Bone marrow (tissue), 2 donors: ENCODE results near the gene DPH6.
A peak's percentile ranks its signal among the peaks of the same experiment; 100 is the strongest.
"Not testable (repeated sequence)": the region's sequence is repeated elsewhere in the genome, so short reads cannot be mapped to it uniquely, and the experiment has no call there.

ENCODE experiments used
- DNase-seq, 2 donors: peaks; one replicate each; lab custom pipeline; 2025; lab: John Stamatoyannopoulos, UW

DPH6 gene

GRCh38 chr15:35485411-35485810 lies 60.6 kb downstream of the DPH6 start:
- DNase-seq: no peak

GRCh38 chr15:35484231-35484945 lies 61.6 kb downstream of the DPH6 start:
- DNase-seq: no peak

- no peak for DNase-seq
Measured at GRCh38 chr15:35481992-35482391, 64.0 kb downstream of the DPH6 start.

DNA sequence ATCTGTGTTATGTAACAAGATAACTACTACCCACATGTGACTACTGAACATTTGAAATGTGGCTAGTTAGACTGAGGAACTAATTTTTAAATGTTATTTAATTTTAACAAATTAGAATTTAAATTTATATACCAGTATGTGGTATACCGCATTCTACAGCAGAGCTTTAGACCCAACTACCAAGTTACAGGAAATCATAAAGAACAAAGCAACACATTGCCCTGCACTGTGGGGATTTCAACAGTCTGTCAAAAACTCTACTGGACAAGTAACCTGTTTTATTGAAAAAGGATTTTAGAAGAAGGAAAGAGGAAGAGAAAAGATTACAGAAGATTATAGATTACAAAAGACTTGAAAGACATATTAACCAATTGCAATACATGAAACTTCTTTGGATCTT lies 64.9 kb downstream of the DPH6 start:
- no peak for DNase-seq

DNA sequence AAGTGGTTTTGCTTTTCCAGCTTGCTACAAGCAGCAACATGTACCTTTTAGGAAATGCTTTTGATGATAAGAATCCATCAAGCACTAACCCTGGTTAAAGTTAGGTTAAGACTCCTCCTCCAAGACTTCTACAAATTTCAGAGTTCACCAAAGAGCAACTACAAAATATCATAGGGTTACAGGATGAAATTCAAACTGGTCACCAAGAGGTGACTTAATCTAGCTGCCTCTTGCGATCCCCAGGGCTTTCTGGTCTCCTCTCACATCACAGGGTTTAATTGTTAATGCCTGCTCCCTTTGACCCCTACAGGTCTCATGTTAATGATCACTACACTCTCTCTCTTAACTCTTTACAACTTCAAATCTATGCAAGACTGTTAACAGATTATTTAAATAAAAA lies 66.5 kb downstream of the DPH6 start:
- no peak for DNase-seq

DNA sequence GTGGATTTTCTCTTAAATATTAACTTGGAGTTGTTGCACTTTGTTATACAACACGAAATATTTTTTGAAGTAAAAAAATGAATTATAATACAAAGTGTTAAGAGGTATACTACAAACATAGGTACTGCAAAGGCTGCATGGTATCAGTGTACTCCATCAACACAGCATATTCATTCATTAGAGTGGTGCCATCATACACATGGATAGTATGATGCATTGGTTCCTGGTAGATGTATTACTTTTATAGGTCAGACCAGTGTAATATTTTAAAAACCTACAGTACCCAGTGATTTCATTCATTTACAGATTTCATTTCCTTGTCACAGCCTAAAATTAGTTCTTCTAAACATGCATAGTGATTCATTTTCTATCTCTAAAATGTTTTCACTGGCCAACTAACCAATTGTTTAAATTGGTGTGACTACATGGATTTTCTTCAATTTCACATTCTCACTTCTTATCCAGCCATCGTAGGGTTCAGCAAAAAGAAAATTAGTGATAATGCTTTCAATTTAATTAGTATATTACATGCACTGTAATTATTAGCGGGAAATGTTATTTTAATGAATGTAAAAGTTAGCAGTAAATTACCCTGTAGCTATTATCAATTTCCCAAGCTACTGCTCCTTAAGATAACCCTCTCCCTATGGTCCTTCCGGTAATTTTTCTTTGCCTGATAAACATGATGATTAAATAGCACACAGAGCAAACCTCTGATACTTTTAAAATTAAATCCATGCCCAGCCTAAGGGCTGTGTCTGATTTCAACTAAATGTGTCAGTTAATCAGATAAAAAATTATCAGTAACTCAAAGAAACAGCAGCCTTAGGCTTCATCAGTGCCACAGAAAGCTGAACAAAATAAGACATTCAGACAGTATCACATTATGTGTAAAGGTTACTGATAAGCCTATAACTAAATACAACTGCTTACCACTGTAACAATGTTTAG lies 68.4 kb downstream of the DPH6 start:
- DNase-seq: no peak

DNA sequence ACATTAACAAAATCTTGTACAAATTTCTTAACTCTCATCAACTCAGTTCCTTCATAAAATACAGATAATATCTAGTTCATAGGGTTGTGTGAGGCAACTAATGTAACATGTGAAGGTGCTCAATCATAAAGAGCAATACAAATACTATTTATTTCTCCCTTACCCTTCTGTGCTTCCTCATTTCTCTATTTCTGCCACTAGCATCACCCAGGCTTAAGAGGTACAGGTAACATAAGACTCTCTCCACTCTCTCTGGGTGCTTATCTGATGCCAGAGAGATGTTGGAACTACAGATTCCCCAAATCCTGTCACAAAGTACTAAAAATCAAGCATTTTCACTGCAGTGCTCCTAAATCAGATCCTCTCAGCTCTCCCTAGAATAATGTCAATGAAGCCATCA lies 74.9 kb downstream of the DPH6 start:
- no peak for DNase-seq

DNA sequence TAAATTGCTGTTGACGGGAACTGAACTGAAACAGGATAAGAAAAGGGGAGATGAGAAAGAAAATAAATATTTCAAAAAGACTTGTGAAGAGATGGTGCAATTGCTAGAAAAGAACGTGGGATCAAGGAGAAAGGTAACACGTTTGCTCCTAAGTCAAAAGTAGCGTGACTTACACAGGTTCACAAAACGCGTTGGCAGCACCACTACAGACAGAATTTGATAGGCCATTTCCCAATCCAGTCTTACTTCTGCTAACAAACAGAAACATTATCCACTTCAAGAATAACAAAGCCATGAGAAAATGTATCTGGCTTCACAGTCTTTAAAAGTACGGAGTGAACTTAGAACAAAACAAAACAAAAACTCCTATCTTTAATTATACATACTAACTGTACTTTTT lies 75.5 kb downstream of the DPH6 start:
- no peak for DNase-seq

- no peak for DNase-seq
Measured at GRCh38 chr15:35466476-35466875, 79.5 kb downstream of the DPH6 start.

- no peak for DNase-seq
Measured at GRCh38 chr15:35465783-35466182, 80.2 kb downstream of the DPH6 start.

DNA sequence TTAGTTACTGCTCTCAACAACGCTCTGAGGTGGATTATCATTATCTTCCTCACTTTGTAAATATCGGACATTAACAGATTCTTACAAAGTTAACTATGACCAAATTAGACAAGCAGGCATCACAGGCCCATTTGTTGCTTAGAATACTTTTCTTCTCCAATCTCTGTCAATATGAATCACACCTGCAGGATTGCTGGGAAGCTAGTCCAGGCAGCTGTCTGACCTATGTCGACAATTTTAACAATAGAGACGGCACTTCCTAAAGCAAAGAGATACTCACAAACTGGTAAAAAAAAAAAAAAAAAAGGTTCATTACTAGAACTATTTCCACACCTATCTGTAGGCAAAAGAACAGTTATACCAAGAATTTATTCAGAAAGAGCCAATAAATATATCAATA lies 85.3 kb downstream of the DPH6 start:
- DNase-seq: no peak

DNA sequence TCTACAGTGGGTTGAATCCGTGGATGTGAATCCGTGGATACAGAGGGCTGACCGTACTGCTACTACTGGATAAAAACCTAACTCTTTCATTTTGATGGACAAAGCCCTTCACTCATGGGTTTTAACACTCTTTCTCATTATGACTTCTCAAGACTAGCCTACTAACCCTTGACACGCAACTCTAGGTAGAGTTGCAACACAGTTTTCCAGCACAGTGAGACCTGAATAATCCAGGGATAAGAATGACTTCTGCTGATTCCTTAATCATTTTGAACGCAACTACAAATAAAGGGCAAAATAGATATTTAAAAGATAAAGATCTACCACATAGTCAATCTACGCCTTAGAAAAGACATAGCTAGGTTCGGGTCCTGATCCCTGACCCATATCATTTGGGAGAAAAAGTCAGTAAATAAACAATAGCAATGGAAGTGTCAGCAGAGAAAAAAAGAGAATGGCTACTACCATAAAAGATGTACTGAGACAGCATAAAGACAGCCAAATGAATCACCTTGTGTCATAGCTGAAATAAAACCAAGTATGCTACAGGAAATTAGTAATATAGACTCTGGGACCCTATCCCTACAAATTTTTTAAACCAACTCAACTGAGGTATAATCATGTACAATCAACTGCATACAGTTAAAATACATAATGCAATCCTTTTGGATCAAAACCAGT lies 87.6 kb downstream of the DPH6 start:
- no peak for DNase-seq

DNA sequence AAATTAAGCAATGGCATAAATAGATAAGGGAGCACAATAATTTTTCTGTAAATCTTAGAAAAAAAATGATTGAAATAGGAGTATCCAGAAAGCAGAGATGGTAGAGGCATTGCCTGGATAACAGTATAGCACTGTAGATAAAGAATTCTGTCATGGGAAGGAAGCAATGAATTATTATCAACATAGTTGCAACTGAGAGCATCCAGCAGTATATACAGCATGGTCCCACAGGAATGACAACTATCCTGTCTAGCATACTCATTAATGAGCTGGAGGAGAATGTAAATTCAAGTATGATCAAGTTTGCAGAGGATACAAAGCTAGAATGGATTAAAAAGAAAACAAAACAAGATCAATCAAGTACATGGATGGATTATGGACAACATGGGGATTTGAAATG lies 90.8 kb downstream of the DPH6 start:
- DNase-seq: no peak

DNA sequence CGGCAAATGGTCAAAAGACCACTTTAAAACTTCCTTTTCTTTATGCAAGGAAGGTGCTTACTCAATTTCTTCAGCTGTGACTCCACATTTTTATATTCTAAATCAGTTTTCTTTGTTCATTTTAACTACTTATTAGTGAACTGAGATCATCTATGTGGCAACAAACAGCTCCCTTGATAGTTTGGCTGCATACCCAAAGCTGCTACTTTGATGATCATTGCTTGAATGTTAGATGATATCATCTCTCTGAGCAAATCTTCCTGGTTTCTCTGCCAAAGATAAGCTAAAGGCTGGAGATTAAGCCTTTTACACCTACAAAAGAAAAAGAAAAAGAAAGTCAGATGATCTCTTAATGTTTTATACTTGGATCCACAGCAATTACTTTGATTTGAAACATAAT lies 95.5 kb downstream of the DPH6 start:
- DNase-seq: no peak

DNA sequence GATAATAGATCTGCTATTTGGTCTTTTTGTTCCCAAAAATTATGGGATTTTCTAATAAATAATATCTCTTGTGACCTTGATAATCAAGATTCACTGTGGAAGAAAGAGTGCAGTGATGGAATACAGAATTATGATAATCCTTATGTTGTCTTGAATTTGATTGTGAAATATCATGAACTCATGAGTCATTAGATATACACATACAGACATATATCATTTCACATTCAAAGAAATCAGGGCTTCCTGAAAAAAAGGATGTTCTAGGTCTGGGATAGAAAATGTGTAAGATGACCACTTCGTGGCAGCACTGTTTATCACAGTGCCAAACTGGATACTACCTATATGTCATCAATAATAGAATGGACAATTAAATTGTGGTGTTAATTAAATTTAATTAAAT lies 97.7 kb downstream of the DPH6 start:
- no peak for DNase-seq

GRCh38 chr15:35445891-35446290 lies 100.1 kb downstream of the DPH6 start:
- DNase-seq: no peak

GRCh38 chr15:35444557-35445204 lies 101.3 kb downstream of the DPH6 start:
- peak in 1 of 2 donors; percentile 5 for DNase-seq

DNA sequence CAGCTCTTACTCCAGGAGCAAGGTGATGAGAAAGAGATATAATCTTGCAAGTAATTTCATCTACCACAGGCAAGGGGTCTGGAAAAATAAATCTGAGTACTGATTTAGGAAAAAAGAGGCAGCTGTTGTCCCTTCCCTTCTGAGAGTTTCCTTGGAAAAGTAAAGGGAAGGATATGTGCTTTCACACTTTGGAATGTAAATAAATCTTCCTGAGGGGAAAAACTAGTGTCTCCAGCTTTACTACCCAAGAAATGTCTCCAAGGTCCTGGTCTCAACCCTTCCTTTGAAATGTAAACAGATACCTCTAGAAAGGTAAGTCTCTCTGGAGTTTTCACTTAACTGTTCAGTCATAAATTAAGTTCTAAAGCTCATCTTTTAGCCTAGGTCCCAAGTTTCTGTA lies 102.6 kb downstream of the DPH6 start:
- DNase-seq: no peak

DNA sequence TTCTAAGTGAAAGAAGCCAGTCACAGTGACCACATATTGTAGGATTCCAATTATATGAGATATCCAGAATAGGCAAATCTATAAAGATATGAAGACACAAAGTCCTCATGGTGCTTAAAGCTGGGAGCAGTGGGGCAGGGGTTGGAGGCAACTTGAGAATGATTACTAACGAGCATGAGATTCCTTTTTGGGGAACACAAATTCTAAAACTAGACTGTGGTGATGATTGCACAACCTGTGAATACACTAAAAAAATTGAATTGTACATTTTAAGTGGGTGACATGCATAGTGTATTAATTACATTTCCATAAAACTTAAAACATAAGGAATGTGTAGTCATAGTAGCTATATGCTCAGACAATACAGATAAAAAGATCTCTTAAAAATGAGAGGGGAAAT lies 103.2 kb downstream of the DPH6 start:
- DNase-seq: no peak

DNA sequence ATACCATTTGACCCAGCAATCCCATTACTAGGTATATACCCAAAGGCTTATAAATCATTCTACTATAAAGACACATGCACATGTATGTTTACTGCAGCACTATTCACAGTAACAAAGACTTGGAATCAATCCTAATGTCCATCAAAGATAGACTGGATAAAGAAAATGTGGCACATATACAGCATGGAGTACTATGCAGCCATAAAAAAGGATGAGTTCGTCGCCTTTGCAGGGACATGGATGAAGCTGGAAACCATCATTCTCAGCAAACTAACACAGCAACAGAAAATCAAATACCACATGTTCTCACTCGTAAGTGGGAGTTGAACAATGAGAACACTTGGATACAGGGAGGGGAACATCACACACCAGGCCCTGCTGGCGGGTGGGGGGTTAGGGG lies 104.7 kb downstream of the DPH6 start:
- not testable (repeated sequence) for DNase-seq

- no peak for DNase-seq
Measured at GRCh38 chr15:35440265-35440664, 105.7 kb downstream of the DPH6 start.

GRCh38 chr15:35439291-35439690 lies 106.7 kb downstream of the DPH6 start:
- DNase-seq: no peak
